ENCODE data around the gene FUS.
"Not testable (repeated sequence)": the region's sequence is repeated elsewhere in the genome, so short reads cannot be mapped to it uniquely, and the experiment has no call there.

FUS gene

DNA sequence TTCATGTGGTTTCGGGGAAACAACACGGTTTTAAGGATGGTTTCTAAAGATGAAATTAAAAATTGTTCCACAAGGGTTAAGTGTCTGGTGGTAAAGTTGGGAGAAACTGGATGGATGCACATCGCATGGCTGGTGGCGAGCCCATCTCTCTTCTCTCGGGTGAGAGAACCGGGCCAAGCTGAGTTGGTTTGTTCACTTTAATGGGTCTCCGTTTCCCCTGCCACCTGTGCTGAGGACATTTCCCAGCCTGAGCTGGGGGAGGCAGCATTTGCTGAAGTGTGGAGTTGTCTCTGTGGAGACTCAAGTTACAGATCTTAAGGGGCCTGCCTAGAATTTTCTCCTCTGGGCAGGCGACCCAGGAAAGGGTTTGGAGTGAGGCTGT, 7.9 kb downstream of the FUS start:
- no peak for DNase-seq

DNA sequence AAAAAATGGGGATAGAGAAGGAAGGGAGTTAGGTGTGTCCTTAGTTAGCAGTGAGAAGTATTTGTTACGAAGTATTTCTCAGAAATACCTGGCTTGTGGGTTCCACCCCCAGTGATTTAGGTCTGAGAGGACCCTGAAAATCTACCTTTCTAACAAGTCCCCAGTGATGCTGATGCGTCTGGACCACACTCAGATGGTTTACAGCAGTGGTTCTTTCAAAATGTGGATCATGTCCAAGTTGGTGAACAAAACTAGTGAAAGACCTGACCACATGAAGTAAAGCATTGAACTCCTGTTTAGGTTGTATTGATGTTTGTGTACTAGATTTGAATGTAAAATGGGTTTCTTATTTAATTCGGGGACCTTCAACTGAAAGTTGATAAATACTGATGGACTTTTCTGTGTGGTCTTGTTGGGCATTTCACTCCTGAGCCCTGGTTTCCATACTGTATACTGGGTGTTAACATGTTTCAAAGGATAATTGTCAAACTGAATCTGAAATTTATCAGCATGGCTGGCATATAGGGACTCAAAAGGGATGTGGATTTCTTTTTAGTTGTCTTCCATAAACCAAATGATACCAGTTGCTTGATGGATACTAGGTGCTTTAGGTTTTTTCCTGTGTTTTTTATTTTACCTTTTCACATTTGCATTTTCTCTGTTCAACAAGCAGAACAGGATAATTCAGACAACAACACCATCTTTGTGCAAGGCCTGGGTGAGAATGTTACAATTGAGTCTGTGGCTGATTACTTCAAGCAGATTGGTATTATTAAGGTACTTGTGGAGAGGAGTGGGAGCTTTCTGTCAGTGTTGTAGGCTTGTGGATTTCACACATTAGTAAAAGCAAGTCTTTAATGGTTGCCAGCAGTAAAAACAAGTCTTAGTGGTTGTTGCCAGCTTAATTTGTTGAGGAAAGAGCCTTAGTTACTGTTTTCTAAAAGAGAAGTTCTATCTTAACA, 8.8 kb downstream of the FUS start:
- DNase-seq = no peak

DNA sequence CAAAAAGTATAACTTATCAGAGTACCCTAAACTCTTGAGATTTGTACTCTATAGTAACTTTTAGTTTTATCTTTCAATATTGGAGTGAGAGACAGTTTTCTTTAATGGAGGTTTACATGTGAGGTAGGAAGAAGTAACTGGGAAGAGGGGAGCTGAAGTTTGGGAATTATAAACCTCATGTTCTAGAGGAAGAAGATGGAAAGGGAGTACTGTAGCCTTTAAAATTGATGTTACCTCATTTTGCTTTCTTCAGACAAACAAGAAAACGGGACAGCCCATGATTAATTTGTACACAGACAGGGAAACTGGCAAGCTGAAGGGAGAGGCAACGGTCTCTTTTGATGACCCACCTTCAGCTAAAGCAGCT, 9.5 kb downstream of the FUS start:
- DNase-seq = no peak

DNA sequence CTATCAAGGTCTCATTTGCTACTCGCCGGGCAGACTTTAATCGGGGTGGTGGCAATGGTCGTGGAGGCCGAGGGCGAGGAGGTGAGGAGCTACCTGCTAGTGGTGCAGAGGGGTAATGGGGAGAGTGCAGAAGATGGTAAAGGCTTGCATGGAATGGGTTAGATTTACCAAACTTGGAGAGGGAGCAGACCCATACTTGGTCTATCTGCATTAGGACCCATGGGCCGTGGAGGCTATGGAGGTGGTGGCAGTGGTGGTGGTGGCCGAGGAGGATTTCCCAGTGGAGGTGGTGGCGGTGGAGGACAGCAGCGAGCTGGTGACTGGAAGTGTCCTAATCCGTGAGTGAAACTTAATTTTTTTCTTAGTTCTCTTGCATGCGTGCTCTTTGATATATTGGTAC, 10.1 kb downstream of the FUS start:
- DNase-seq = no peak

DNA sequence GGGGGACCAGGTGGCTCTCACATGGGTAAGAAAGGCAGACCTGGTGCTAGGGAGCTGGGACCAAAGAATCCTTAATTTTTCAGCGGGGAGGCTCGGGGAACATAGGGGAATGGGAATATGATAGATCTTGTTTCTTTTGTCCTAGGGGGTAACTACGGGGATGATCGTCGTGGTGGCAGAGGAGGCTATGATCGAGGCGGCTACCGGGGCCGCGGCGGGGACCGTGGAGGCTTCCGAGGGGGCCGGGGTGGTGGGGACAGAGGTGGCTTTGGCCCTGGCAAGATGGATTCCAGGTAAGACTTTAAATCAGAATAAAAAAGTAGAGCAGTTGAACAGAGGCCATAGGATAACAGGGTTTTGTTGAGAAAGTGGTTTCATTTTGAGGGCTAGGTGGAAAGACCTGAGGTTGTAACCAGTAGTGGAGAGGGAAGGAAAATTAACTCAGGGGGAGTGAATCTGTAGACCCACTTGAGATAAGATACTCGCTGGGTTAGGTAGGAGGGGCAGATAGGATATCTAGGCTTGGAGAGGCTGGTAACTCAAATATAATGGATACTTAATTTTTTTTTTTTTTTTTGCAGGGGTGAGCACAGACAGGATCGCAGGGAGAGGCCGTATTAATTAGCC, 11.0 kb downstream of the FUS start:
- no peak for DNase-seq

DNA sequence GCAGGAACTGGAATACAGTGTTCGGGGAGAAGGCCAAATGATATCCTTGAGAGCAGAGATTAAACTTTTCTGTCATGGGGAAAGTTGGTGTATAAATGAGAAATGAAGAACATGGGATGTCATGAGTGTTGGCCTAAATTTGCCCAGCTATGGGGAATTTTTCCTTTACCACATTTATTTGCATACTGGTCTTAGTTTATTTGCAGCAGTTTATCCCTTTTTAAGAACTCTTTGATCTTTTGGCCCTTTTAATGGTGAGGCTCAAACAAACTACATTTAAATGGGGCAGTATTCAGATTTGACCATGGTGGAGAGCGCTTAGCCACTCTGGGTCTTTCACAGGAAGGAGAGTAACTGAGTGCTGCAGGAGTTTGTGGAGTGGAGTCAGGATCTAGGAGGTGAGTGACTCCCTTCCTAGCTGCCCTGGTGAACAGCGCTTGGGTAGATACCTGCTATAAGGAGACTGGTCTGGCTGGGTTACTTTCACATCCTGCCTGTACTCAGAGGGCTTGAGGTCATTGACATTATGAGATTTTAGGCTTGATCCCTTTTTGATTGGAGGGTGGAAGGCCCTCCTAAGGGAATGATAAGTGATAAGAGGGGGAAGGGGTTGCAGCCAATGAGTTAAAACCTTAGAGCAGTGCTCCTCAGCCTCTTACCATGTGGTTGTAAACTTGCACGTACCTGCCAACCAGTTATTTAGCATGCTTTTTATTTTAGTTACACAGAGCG, 11.9 kb downstream of the FUS start:
- no peak for DNase-seq

DNA sequence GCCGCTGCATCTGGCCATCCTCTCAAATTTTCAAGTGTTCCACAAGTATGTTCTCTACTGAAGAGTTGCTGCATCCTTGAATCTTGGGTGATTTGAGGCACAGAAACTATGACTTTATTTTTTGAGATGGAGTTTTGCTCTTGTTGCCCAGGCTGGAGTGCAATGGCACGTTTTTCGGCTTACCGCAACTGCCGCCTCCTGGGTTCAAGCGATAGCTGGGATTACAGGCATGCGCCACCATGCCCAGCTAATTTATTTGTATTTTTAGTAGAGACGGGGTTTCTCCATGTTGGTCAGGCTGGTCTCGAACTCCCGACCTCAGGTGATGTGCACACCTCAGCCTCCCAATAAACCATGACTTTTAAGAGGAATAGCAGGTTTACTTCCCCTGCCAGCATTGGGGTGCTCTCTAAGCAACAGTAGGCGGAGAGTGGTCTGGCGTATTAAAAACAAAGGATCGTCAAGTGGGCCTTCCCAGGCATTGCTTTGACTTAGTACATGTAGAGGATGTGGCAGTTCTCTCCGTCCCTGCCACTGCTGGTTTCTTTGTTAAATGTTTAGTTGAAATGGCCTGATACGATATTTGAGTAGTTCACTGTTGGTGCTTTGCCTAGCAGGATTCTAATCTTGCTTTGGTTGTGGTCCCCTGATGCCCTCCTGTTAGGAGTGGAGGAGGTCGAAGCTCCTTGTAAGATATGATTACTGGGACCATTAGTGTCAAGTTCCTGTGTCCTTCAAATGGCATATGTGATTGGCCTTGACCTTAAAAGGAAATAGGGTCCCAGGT, 13.1 kb downstream of the FUS start:
- DNase-seq = no peak

DNA sequence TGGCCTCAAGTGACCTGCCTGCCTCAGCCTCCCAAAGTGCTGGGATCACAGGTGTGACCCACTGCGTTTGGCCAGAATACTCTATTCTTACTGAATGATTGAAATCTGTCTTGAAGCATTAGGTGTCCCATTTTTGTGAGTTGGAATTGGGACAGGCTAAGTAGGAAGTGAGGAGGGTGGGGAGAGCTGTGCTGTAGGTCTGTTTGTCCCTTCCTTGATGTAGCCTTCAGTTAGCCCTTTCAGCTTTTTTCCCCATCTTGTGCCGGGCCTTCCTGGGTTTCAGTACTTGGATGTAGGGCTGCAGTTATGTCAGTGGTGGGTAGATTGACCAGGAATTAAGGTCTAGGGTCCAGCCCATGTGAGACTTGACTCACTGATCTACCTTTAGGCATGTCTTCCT, 13.9 kb downstream of the FUS start:
- DNase-seq = no peak

DNA sequence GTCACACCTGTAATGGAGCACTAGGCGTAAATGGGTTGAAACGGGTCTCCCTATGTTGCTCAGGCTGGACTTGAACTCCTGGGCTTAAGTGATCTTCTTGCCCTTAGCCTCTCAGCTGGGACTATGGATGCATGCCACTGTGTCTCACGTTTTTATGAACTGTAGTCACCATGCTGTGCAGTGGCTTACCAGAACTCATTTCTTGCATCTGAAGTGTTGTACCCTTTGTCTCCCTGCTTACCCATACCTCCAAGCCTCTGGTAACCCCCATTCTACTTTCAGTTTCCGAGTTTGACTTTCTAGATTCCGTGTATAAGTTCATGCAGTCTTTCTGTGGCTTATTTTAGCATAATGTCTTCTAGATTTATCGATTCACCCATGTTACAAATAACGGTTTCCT, 15.0 kb downstream of the FUS start:
- no peak for DNase-seq

DNA sequence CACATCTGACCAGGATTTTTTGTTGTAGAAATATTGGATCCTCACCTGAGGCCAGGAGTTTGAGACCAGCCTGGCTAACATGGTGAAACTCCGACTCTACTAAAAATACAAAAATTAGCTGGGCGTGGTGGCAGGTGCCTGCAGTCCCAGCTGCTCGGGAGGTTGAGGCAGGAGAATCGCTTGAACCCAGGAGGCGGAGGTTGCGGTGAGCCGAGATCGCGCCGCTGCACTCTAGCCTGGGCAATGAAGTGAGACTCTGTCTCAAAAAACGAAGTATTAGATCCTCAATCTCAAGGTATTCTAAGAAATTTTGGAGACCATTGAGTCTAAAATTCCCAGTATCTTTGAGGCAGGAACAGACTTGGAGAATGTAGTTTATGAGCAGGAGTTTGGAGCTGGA, 15.9 kb downstream of the FUS start:
- not testable (repeated sequence) for DNase-seq

DNA sequence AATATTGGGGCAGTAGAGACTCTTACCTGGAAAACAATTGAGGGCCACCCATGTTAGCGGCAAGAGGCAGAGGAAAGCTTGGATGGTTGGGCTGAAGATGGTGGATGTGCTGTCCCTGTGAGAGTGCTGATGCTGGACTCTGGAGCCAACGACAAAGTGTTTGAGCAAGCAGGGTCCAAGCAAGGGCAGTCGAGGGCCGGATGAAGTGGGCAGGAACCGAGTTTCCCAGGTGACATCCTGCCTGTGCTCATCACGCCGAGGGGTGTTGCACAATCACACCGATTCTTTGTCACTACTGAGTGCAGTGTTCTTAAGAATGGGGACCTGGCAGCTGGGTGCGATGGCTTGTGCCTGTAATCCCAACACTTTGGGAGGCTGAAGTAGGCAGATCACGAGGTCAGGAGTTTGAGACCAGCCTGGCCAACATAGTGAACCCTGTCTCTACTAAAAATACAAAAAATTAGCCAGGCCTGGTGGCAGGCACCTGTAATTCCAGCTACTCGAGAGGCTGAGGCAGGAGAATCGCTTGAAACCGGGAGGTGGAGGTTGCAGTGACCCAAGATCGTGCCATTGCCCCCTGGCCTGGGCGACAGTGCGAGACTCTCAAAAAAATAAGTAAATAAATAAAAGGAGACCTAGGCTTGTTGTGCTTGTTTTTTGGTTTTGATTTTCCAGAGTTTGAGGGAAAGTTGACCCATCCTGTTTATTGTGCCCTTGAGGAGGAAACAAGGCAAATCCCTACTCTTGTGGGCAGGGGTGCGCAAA, 16.6 kb downstream of the FUS start:
- no peak for DNase-seq

DNA sequence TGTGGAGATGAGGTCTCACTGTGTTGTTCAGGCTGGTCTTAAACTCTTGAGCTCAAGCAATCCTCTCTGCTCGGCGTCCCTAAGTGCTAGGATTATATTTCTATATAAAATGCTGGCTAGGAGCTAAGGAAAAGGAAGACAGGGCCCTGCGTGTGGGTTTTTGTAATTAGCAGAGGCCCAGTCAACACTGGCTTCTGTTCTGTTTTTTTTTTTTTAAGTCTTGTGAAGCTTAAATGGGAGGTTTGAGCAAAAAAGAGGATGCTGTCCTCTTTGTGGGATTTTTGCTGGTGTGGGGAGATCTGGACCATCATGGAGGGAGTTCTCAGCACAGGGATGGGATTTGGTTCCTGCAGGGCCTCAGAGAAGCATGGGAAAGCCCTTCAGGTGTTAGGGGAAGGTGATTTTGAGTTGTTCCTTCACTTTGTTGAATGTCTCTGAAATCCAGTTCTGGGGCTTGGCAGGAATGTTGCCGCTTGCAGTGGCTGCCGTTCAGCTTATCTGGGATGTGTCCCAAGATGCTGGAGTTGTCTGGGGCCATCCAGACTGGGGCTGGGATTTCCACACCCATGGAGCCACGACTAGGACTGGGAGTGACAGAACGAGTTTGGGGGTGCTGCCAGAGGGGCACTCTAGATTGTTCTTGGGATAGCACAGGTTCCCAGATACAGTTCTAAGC, 18.4 kb downstream of the FUS start:
- DNase-seq = no peak

DNA sequence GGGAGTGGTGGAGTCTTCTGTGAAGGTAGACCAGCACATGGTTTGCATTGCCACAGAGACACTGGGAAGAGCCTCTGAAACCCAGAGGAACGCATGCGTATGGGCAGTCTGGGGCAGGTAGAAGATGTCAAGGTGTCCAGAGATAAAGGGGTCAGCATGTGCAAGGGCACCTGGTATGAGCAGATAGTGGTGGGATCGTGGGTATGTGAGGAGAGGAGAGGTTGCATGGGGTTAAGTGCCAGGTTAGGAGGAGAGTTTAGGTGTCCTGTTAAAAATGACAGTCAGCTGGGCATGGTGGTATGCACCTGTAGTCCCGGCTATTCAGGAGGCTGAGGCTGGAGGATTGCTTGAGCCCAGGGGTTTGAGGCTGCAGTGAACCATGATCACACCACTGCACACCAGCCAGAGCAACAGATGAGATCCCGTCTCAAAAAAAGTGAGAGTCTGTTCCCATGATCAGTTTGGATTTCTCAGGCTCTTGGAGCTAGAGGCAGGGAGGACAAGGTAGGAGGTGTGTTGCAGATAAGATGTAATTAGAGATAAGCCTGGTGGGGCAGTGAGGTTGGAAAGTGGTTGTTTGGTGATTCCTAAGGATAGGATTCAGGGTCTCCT, 19.6 kb downstream of the FUS start:
- no peak for DNase-seq

DNA sequence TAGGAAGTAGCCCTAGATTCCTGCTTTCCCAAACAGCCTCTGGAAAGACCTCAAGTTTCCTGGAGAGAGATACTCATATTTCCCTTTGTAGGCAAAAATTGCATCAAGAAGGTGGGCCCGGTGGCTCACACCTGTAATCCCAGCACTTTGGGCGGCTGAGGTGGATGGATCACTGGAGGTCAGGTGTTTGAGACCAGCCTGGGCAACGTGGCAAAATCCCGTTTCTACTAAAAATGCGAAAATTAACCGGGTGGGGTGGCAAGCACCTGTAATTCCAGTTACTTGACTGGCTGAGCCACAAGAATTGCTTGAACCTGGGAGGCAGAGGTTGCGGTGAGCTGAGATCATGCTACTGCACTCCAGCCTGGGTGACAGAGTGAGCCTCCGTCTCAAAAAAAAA, 20.2 kb downstream of the FUS start:
- DNase-seq = not testable (repeated sequence)

DNA sequence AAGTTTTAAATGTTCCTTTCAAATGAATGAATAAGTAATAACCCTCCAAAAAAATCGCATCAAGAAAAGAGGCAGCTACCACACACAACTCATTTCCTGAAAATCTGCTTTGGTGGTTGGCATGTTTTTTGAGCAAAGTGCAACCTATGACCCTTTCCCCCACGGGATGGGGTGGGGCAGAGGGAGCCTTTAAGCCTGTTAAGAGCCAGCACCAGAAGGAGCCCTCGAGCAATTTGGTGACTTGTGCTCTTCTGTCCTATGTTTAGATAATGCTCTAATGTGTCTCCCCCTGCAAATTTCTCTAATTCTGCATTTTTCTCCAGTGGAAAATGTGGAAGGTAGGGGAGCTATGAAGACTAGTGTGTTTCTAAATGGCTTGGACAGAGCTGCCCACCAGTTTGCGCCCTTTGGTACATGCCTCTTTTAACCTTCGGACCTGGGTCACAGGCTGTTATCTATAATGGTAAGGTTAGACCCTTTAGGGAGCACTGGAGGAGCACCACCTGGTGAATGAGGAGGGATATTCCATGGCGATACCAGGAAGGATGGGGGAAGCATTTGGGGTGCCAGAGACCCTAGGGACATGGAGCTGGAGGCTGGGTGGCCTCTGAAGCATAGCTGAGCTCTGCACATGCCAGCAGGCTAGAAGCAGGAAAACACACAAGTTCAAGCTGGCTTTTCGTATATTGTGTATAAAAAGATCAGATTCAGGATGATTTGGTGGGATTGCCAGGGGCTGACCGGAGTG, 21.1 kb downstream of the FUS start:
- no peak for DNase-seq

DNA sequence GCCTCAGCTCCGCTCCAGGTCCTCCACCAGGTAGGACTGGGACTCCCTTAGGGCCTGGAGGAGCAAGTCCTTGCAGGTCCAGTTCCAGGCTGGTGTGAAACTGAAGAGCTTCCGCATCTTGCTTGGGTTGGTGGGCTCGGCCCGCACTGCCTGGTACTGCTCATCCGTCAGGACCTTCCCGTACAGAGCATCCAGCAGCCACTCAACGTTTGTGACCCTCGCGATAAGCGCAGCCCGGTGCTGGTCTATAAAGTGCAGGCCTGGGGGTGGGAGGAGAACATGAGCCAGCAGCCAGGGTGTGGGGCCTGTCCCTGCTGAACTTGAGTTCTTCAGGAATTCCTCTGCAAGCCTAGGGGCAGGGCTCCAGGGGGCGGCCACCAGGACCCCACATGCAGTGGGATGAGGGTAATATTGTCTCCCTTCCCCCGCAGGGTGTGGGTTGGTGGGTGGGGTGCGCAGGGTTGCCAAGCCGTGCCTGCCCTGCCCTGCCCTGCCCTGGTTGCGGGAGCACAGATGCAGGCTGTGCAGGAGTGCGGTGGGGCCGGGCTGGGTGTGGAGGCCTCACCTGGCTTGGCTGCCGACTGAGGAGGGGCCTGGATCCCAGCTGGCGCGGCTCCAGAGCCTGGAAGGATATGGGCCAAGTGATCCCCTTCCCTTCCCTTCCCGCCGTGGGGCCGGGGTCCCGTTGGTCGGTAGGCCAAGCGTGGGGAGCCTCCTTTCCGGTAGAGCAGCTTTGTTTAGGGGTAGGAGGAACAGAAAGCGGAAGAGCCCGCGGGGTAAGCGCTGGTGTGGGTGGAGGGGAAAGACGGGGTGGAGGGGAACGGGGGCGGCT, 21.9 kb downstream of the FUS start:
- no peak for DNase-seq

DNA sequence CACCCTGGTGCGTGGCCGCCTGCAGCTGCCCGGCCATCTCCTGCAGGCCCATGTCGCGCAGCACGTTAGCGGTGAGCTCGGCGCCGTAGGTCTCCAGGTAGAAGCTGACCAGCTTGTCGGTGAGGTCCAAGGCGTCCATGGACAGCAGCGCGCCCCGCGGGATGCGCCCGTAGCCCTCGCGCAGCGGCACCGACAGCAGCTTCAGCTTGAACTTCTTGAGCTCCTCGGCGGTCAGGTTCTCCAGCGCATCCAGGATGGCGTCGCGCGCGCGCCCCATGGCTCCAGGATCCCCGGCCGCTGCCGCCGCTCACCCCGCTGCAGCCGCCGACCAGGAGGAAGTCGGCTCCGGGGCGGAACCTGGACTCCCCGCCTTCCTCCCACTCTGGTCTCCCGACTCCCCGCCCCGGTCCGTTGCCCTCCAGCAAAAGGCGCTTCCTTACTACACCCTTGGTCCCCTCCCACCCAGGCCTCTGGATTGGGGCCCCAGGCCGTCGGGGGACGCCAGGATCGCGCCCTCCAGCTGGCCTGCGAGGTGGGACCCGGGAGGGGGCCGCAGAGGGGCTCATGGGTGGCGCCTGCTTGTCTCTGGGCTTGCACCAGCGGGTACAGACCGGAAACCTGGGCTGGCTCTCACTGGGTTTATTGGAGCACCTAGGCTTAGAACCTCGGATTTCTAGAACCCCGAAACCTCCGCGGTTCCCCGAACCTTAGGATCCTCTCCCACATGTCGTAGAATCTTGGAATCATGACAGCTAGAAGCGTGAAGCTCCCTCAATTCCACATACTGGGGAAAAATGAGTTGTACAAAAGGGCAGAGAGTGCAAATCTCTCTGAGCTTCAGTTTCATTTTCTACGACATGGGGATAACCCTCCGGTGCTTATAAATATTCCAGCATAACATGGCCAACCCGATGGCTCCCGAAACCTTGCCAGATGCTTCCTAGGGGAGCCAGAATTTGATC, 22.8 kb downstream of the FUS start, which contains the start of gene PYCARD:
Gene PYCARD, minus strand, starts transcription at position 347 of the 962 bp plus-strand sequence. Its CDS starts 70 bp downstream, at position 277.
- DNase-seq = no peak
